Measurements from ENCODE around the gene SKA2. TPM values are rescaled to one million over a fixed set of nuclear protein-coding genes. Genes with fewer than 3 reads are reported as not detected.
"Not testable (repeated sequence)": the region's sequence is repeated elsewhere in the genome, so short reads cannot be mapped to it uniquely, and the experiment has no call there.

SKA2 gene
- total and polyA plus RNA-seq, 4 donors = 10.5 to 29.6 (median 11.7) TPM

GRCh38 chr17:59141860-59142259 is 13.1 kb downstream of the SKA2 start (continued):
- TF ChIP-seq REST (IDR thresholded peaks at IDR 0.05) = no peak
- TF ChIP-seq HNF4G (IDR thresholded peaks at IDR 0.05) = no peak
- TF ChIP-seq ZBTB33 (IDR thresholded peaks at IDR 0.05) = no peak
- TF ChIP-seq FOXA2 (IDR thresholded peaks at IDR 0.05) = no peak
- no peak for TF ChIP-seq TAF1 (conservative IDR thresholded peaks at IDR 0.05)
- no peak for TF ChIP-seq RXRA (IDR thresholded peaks at IDR 0.05)

- no peak overlapping the region for H3K27ac ChIP-seq (ENCODE audit: low read depth in 1 of 2, low read length in 2 of 2)
- no peak for DNase-seq (ENCODE audit: low spot score)
- no peaks in the 10 kb centered on the region for H3K27me3 ChIP-seq (ENCODE audit: control insufficient read depth in 4 of 4, insufficient read depth in 4 of 4, low read length in 3 of 4)
- TF ChIP-seq JUND (IDR thresholded peaks at IDR 0.05) (no peak), CTCF (IDR thresholded peaks at IDR 0.05; ENCODE audit: low read depth, low read length, missing input control) (no peak), TAF1 (conservative IDR thresholded peaks at IDR 0.05) (no peak)
- no peaks in the 10 kb centered on the region for H3K9me3 ChIP-seq (ENCODE audit: control insufficient read depth in 4 of 4, low read length in 3 of 4)
- peaks cover 0 to 2% (median 0%) of the 10 kb centered on the region in 4 donors for H3K36me3 ChIP-seq (ENCODE audit: control insufficient read depth in 4 of 4, insufficient read depth in 3 of 4, low read depth in 1 of 4, low read length in 3 of 4)
- H3K9ac ChIP-seq (ENCODE audit: low read depth in 1 of 2, low read length in 2 of 2) = no peak overlapping the region
- H3K4me3 ChIP-seq (ENCODE audit: low read depth in 1 of 3, low read length in 3 of 3) = no peak overlapping the region
- WGBS = 98% methylated on average over 4 of the region's 4 CpGs
- H3K4me1 ChIP-seq (ENCODE audit: control insufficient read depth in 4 of 4, insufficient read depth in 4 of 4, low read length in 3 of 4) = no peaks in the 10 kb centered on the region
Observed at GRCh38 chr17:59139939-59140338, 15.0 kb downstream of the SKA2 start.

GRCh38 chr17:59138339-59138738 is 16.6 kb downstream of the SKA2 start:
- not testable (repeated sequence) for H3K9ac ChIP-seq (ENCODE audit: low read depth in 1 of 2, low read length in 2 of 2); H3K4me1 ChIP-seq (ENCODE audit: control insufficient read depth in 4 of 4, insufficient read depth in 4 of 4, low read length in 3 of 4); H3K4me3 ChIP-seq (ENCODE audit: low read depth in 1 of 3, low read length in 3 of 3); H3K27me3 ChIP-seq (ENCODE audit: control insufficient read depth in 4 of 4, insufficient read depth in 4 of 4, low read length in 3 of 4); H3K27ac ChIP-seq (ENCODE audit: low read depth in 1 of 2, low read length in 2 of 2); H3K9me3 ChIP-seq (ENCODE audit: control insufficient read depth in 4 of 4, low read length in 3 of 4); H3K36me3 ChIP-seq (ENCODE audit: control insufficient read depth in 4 of 4, insufficient read depth in 3 of 4, low read depth in 1 of 4, low read length in 3 of 4); DNase-seq (ENCODE audit: low spot score)
- 93% methylated on average over 10 of the region's 10 CpGs for WGBS

- no peaks in the 10 kb centered on the region for H3K9me3 ChIP-seq (ENCODE audit: control insufficient read depth in 4 of 4, low read length in 3 of 4)
- DNase-seq (ENCODE audit: low spot score) = no peak
- H3K9ac ChIP-seq (ENCODE audit: low read depth in 1 of 2, low read length in 2 of 2) = no peak overlapping the region
- no peak for TF ChIP-seq TAF1 (conservative IDR thresholded peaks at IDR 0.05)
- no peak for TF ChIP-seq MAX (IDR thresholded peaks at IDR 0.05)
- TF ChIP-seq RXRA (IDR thresholded peaks at IDR 0.05) = no peak
- TF ChIP-seq REST (IDR thresholded peaks at IDR 0.05) = no peak
- TF ChIP-seq EGR1 (IDR thresholded peaks at IDR 0.05; ENCODE audit: low read depth in 2 of 2) = no peak
- no peak for TF ChIP-seq HNF4G (IDR thresholded peaks at IDR 0.05)
- TF ChIP-seq HNF4A (conservative IDR thresholded peaks at IDR 0.05) = no peak
- no peak for TF ChIP-seq SP1 (IDR thresholded peaks at IDR 0.05)
- TF ChIP-seq RAD21 (IDR thresholded peaks at IDR 0.05) = no peak
- no peaks in the 10 kb centered on the region for H3K4me1 ChIP-seq (ENCODE audit: control insufficient read depth in 4 of 4, insufficient read depth in 4 of 4, low read length in 3 of 4)
- H3K27me3 ChIP-seq (ENCODE audit: control insufficient read depth in 4 of 4, insufficient read depth in 4 of 4, low read length in 3 of 4) = no peaks in the 10 kb centered on the region
- WGBS = 84% methylated on average over 1 of the region's 1 CpG
- H3K36me3 ChIP-seq (ENCODE audit: control insufficient read depth in 4 of 4, insufficient read depth in 3 of 4, low read depth in 1 of 4, low read length in 3 of 4) = peaks cover 0 to 2% (median 0%) of the 10 kb centered on the region in 4 donors
- H3K27ac ChIP-seq (ENCODE audit: low read depth in 1 of 2, low read length in 2 of 2) = no peak overlapping the region
- H3K4me3 ChIP-seq (ENCODE audit: low read depth in 1 of 3, low read length in 3 of 3) = no peak overlapping the region
Observed at GRCh38 chr17:59131131-59131530, 23.9 kb downstream of the SKA2 start.

Measured in liver (tissue), 9 donors.